HCT116 (cell line): Measurements from ENCODE around the gene MAS1. TPM values are rescaled to one million over a fixed set of nuclear protein-coding genes. Genes with fewer than 3 reads are reported as not detected.

Experiments
- ATAC-seq: fragments of 200-7000 bp; cut with Tn5 transposase; 2 replicates; pipeline ENCODE4 v1.9.1; 2020; ENCODE audit warnings: mild to moderate bottlenecking, moderate library complexity
- BruUV-seq: library from RNA; stranded (reverse); fragments of 400-500 nt; replicated peaks from 2 replicates; lab custom pipeline; 2021; lab: Mats Ljungman, UMichigan
- CTCF ChIA-PET: fragments of 300-600 bp; sonication (Branson Sonifier 250); formaldehyde crosslinking; loops from one replicate; lab custom pipeline; 2021; ENCODE audit warnings: antibody characterized with exemption; lab: Charles Lee
- POLR2A ChIA-PET: fragments of 300-600, 350-600 bp; sonication (Branson Sonifier 250); formaldehyde crosslinking; loops from one replicate; lab custom pipeline; 2021; ENCODE audit warnings: antibody characterized with exemption; lab: Charles Lee
- RAD21 ChIA-PET, 2 experiments: fragments of 300-600 bp; sonication (Branson Sonifier 250); formaldehyde crosslinking; loops; one replicate each; lab custom pipeline; 2023; ENCODE audit warnings: low total read pairs in 2 of 2; ENCODE audit not compliant: uncharacterized antibody in 2 of 2, unreplicated experiment in 2 of 2, low non-redundant PET in 1 of 2; lab: Charles Lee
- DNase-seq: peaks from one replicate; pipeline ENCODE4 v3.0.0-alpha.2; 2010; ENCODE audit warnings: low read depth, low spot score
- H2AFZ ChIP-seq: fragments of 200-600 bp; shearing (Covaris generic), sonication (generic); 2 replicates; pipeline ENCODE4 v1.6.1; 2017; ENCODE audit warnings: low read depth, mixed run types, mixed read lengths, antibody characterized with exemption, low read length; ENCODE audit not compliant: poor library complexity, severe bottlenecking
- H3K27ac ChIP-seq: 2 replicates; pipeline ENCODE4 v1.5.1; 2012; ENCODE audit warnings: low read depth, low read length
- H3K27me3 ChIP-seq: fragments of 200-600 bp; sonication (generic); 2 replicates; pipeline ENCODE4 v1.6.1; 2016; ENCODE audit warnings: mixed run types, low read length, mixed read lengths; ENCODE audit not compliant: insufficient read depth
- H3K36me3 ChIP-seq, 2 experiments: fragments of 200-500 bp in 1 of 2; fragments of 200-600 bp in 1 of 2; sonication (Bioruptor generic) in 1 of 2; sonication (generic) in 1 of 2; 2 replicates each; pipeline versions ENCODE4 v1.5.1 to v1.6.1; 2014 to 2016; ENCODE audit warnings: low read length in 2 of 2, inconsistent platforms in 1 of 2, mixed read lengths in 1 of 2, mixed run types in 1 of 2; ENCODE audit not compliant: insufficient read depth in 2 of 2, control insufficient read depth in 1 of 2
- H3K4me1 ChIP-seq, 2 experiments: fragments of 200-600 bp in 1 of 2; sonication (generic) in 1 of 2; 2 replicates each; pipeline versions ENCODE4 v1.5.1 to v1.6.1; 2012 to 2017; ENCODE audit warnings: low read length in 2 of 2, inconsistent platforms in 1 of 2, mild to moderate bottlenecking in 1 of 2, mixed read lengths in 1 of 2, mixed run types in 1 of 2, moderate library complexity in 1 of 2; ENCODE audit not compliant: insufficient read depth in 2 of 2, control insufficient read depth in 1 of 2
- H3K4me2 ChIP-seq: fragments of 200-600 bp; sonication (generic); 2 replicates; pipeline ENCODE4 v1.6.1; 2017; ENCODE audit warnings: mixed run types, low read length, mixed read lengths
- H3K4me3 ChIP-seq, 2 experiments: fragments of 200-600 bp in 1 of 2; sonication (generic) in 1 of 2; replicated peaks in 1 of 2; 2 replicates each; pipeline ENCODE4 v1.5.1; 2011 to 2016; ENCODE audit warnings: low read length in 2 of 2, control low read depth in 1 of 2, low read depth in 1 of 2, mild to moderate bottlenecking in 1 of 2, mixed read lengths in 1 of 2, mixed run types in 1 of 2
- H3K79me2 ChIP-seq: fragments of 200-600 bp; sonication (generic); 2 replicates; pipeline ENCODE4 v1.6.1; 2017; ENCODE audit warnings: mild to moderate bottlenecking, mixed run types, low read length, moderate library complexity, mixed read lengths; ENCODE audit not compliant: insufficient read depth
- H3K9ac ChIP-seq: fragments of 200-600 bp; sonication (generic); 2 replicates; pipeline ENCODE4 v1.6.1; 2016; ENCODE audit warnings: low read length, mixed read lengths
- H3K9me2 ChIP-seq: fragments of 200-600 bp; sonication (generic), shearing (Covaris generic); 2 replicates; pipeline ENCODE4 v1.6.1; 2017; ENCODE audit warnings: mixed run types, mild to moderate bottlenecking, moderate library complexity; ENCODE audit not compliant: insufficient read depth
- H3K9me3 ChIP-seq, 2 experiments: fragments of 200-500 bp in 1 of 2; fragments of 200-600 bp in 1 of 2; sonication (Bioruptor generic) in 1 of 2; sonication (generic) in 1 of 2; 2 replicates each; pipeline ENCODE4 v1.6.1; 2014 to 2017; ENCODE audit warnings: low read length in 2 of 2, mixed read lengths in 2 of 2, inconsistent platforms in 1 of 2, low read depth in 1 of 2, mild to moderate bottlenecking in 1 of 2, mixed run types in 1 of 2, moderate library complexity in 1 of 2; ENCODE audit not compliant: control insufficient read depth in 1 of 2, insufficient read depth in 1 of 2
- H4K20me1 ChIP-seq: fragments of 200-600 bp; sonication (generic), shearing (Covaris generic); 2 replicates; pipeline ENCODE4 v1.6.1; 2017; ENCODE audit warnings: mixed run types, mild to moderate bottlenecking, moderate library complexity; ENCODE audit not compliant: insufficient read depth
- CBX3 ChIP-seq: IDR thresholded peaks from 2 replicates; pipeline ENCODE4 v1.6.1; 2012; ENCODE audit warnings: low read depth
- CEBPB ChIP-seq: IDR thresholded peaks from 2 replicates; pipeline ENCODE4 v1.6.1; 2012; ENCODE audit warnings: low read depth
- EGR1 ChIP-seq: IDR thresholded peaks from 2 replicates; pipeline ENCODE4 v1.6.1; 2012; ENCODE audit warnings: low read depth
- EZH2 ChIP-seq: fragments of 200-600 bp; sonication (generic); IDR thresholded peaks from 2 replicates; pipeline ENCODE4 v1.6.1; 2017; ENCODE audit warnings: antibody characterized with exemption, mixed run types
- FOSL1 ChIP-seq: IDR thresholded peaks from 2 replicates; pipeline ENCODE4 v1.6.1; 2012; ENCODE audit warnings: low read depth
- JUND ChIP-seq: IDR thresholded peaks from 2 replicates; pipeline ENCODE4 v1.6.1; 2012
- POLR2A ChIP-seq: IDR thresholded peaks from 2 replicates; pipeline ENCODE4 v1.7.0; 2011; ENCODE audit warnings: borderline replicate concordance; ENCODE audit not compliant: insufficient read depth, insufficient read length; ENCODE audit errors: extremely low read depth
- POLR2AphosphoS5 ChIP-seq: IDR thresholded peaks from 2 replicates; pipeline ENCODE4 v1.6.1; 2011; ENCODE audit warnings: mild to moderate bottlenecking, low read depth, low read length, moderate library complexity
- RAD21 ChIP-seq: IDR thresholded peaks from 2 replicates; pipeline ENCODE4 v1.6.1; 2012; ENCODE audit warnings: low read depth, mild to moderate bottlenecking
- SIN3A ChIP-seq: IDR thresholded peaks from 2 replicates; pipeline ENCODE4 v1.6.1; 2012; ENCODE audit warnings: low read depth
- SP1 ChIP-seq: IDR thresholded peaks from 2 replicates; pipeline ENCODE4 v1.6.1; 2012; ENCODE audit warnings: low read depth
- SRF ChIP-seq: IDR thresholded peaks from 2 replicates; pipeline ENCODE4 v1.6.1; 2012; ENCODE audit warnings: low read depth
- intact Hi-C: fragments of 100-400 bp; cut with micrococcal nuclease; formaldehyde crosslinking; loops from 2 replicates; pipeline ENCODE4 v1.10.0; 2022
- total RNA-seq: library from RNA; stranded (reverse); gene quantifications from one replicate; pipeline ENCODE4 v1.2.1, GENCODE V29; 2021; ENCODE audit not compliant: unreplicated experiment
- TF ChIP-seq, protein P1 (sequence below), 3 experiments: fragments of 200-600 bp in 1 of 3; sonication (generic) in 1 of 3; IDR thresholded peaks in 2 of 3; conservative IDR thresholded peaks in 1 of 3; 2 replicates each; pipeline ENCODE4 v1.5.1; 2012 to 2017; ENCODE audit warnings: low read depth in 2 of 3, low read length in 2 of 3, antibody characterized with exemption in 1 of 3, borderline replicate concordance in 1 of 3, control low read depth in 1 of 3, mild to moderate bottlenecking in 1 of 3, mixed read lengths in 1 of 3, mixed run types in 1 of 3, moderate library complexity in 1 of 3; ENCODE audit not compliant: insufficient read depth in 1 of 3
- TF ChIP-seq, protein P2 (sequence below): IDR thresholded peaks from 2 replicates; pipeline ENCODE4 v1.6.1; 2012; ENCODE audit warnings: low read depth
- TF ChIP-seq, protein P3 (sequence below): IDR thresholded peaks from 2 replicates; pipeline ENCODE4 v1.6.1; 2011; ENCODE audit warnings: mild to moderate bottlenecking, low read length, moderate library complexity; ENCODE audit not compliant: insufficient replicate concordance; ENCODE audit errors: extremely low read depth

The MAS1 gene
- total RNA-seq, 1 experiment from 2014 or later: not detected

DNA sequence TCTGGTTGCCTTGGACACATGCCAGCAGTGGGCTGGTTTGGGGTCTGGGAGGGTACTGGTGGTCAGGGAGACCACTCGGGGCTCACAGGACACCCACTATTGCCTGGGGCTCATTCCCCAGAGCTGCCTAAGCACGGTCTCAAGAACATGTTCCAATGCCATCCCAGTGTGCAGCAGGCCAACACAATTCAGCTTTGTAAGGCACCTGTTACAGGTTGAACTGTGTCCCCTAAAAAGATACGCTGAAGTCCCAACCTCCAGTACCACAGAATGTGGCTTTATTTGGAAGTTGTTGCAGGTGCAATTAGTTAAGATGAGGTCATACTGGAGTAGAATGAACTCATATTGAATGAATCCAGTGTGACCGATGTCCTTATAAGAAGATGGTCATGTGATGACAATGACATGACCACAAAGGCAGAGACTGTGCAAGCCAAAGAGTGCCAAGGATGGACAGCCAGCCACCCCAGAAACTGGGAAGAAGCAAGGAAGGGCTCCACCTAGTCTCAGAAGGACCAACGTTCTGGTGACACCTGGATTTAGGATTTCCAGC, 13.5 kb upstream of the MAS1 start:
- Histone ChIP-seq H2AFZ (no peak overlapping the region), H3K27me3 (peaks cover 7% of the 10 kb centered on the region), H3K9me2 (no peaks in the 10 kb centered on the region), H3K4me2 (no peak overlapping the region), H3K4me1 (no peaks in the 10 kb centered on the region), H3K4me3 (no peak overlapping the region), H3K9me3 (no peaks in the 10 kb centered on the region), H3K27ac (no peak overlapping the region), H4K20me1 (no peaks in the 10 kb centered on the region), H3K9ac (no peak overlapping the region), H3K79me2 (no peaks in the 10 kb centered on the region), H3K36me3 (no peaks in the 10 kb centered on the region)
- ATAC-seq (no peak), DNase-seq (no peak)
- ChIA-PET CTCF (no interaction called here), POLR2A (no interaction called here), RAD21 (no interaction called here)
- TF ChIP-seq FOSL1 (no peak), CEBPB (no peak), RAD21 (no peak), POLR2A (no peak), SRF (no peak), JUND (no peak)
- intact Hi-C loops: no loop called here
- BruUV-seq: no TSS peak

DNA sequence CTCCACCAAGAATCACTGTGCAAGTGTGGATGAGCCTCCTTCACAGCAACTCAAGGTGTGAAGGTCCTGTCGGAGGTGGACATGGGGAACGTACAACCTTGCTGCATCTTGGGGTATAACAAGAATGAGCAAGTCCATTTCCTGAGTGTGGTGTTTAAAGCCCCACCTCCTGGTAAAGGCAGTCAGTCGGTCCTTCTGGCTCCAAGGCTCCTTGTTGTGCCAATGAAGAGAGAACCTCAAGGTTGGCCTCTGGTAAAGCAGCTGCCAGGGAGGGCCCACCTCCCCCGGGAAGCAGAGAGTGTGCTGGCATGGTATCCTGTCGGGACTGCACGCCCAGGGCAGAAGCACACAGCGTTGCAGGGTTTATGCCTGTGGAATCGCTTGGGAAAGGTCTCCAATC, 12.4 kb upstream of the MAS1 start:
- BruUV-seq: no TSS peak
- POLR2A ChIA-PET: no interaction called here
- ATAC-seq: no peak
- TF ChIP-seq, protein P1, sequence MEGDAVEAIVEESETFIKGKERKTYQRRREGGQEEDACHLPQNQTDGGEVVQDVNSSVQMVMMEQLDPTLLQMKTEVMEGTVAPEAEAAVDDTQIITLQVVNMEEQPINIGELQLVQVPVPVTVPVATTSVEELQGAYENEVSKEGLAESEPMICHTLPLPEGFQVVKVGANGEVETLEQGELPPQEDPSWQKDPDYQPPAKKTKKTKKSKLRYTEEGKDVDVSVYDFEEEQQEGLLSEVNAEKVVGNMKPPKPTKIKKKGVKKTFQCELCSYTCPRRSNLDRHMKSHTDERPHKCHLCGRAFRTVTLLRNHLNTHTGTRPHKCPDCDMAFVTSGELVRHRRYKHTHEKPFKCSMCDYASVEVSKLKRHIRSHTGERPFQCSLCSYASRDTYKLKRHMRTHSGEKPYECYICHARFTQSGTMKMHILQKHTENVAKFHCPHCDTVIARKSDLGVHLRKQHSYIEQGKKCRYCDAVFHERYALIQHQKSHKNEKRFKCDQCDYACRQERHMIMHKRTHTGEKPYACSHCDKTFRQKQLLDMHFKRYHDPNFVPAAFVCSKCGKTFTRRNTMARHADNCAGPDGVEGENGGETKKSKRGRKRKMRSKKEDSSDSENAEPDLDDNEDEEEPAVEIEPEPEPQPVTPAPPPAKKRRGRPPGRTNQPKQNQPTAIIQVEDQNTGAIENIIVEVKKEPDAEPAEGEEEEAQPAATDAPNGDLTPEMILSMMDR (IDR thresholded peaks at IDR 0.05 in 2 of 3, conservative IDR thresholded peaks at IDR 0.05 in 1 of 3; ENCODE audit: borderline replicate concordance in 1 of 3, insufficient read depth in 1 of 3, low read depth in 2 of 3, low read length in 2 of 3): no peak
- TF ChIP-seq, protein P2, sequence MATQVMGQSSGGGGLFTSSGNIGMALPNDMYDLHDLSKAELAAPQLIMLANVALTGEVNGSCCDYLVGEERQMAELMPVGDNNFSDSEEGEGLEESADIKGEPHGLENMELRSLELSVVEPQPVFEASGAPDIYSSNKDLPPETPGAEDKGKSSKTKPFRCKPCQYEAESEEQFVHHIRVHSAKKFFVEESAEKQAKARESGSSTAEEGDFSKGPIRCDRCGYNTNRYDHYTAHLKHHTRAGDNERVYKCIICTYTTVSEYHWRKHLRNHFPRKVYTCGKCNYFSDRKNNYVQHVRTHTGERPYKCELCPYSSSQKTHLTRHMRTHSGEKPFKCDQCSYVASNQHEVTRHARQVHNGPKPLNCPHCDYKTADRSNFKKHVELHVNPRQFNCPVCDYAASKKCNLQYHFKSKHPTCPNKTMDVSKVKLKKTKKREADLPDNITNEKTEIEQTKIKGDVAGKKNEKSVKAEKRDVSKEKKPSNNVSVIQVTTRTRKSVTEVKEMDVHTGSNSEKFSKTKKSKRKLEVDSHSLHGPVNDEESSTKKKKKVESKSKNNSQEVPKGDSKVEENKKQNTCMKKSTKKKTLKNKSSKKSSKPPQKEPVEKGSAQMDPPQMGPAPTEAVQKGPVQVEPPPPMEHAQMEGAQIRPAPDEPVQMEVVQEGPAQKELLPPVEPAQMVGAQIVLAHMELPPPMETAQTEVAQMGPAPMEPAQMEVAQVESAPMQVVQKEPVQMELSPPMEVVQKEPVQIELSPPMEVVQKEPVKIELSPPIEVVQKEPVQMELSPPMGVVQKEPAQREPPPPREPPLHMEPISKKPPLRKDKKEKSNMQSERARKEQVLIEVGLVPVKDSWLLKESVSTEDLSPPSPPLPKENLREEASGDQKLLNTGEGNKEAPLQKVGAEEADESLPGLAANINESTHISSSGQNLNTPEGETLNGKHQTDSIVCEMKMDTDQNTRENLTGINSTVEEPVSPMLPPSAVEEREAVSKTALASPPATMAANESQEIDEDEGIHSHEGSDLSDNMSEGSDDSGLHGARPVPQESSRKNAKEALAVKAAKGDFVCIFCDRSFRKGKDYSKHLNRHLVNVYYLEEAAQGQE: no peak
- no peak for TF ChIP-seq FOSL1
- no peak for TF ChIP-seq CBX3
- no peak for TF ChIP-seq SIN3A
- no peak for TF ChIP-seq SP1
- TF ChIP-seq, protein P3, sequence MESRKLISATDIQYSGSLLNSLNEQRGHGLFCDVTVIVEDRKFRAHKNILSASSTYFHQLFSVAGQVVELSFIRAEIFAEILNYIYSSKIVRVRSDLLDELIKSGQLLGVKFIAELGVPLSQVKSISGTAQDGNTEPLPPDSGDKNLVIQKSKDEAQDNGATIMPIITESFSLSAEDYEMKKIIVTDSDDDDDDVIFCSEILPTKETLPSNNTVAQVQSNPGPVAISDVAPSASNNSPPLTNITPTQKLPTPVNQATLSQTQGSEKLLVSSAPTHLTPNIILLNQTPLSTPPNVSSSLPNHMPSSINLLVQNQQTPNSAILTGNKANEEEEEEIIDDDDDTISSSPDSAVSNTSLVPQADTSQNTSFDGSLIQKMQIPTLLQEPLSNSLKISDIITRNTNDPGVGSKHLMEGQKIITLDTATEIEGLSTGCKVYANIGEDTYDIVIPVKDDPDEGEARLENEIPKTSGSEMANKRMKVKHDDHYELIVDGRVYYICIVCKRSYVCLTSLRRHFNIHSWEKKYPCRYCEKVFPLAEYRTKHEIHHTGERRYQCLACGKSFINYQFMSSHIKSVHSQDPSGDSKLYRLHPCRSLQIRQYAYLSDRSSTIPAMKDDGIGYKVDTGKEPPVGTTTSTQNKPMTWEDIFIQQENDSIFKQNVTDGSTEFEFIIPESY: no peak
- no peak for TF ChIP-seq POLR2AphosphoS5
- no peak for TF ChIP-seq RAD21
- no peak for TF ChIP-seq EGR1
- TF ChIP-seq EZH2: no peak

More for the DNA sequence above, 12.4 kb upstream of the MAS1 start:
- H3K9ac ChIP-seq: no peak overlapping the region
- RAD21 ChIA-PET: no interaction called here
- H3K9me3 ChIP-seq: no peaks in the 10 kb centered on the region
- CTCF ChIA-PET: no interaction called here
- H3K79me2 ChIP-seq: no peaks in the 10 kb centered on the region
- no peaks in the 10 kb centered on the region for H3K4me1 ChIP-seq
- no peak overlapping the region for H3K27ac ChIP-seq
- peaks cover 14% of the 10 kb centered on the region for H3K27me3 ChIP-seq
- H3K4me3 ChIP-seq: no peak overlapping the region
- H3K36me3 ChIP-seq: no peaks in the 10 kb centered on the region
- H3K9me2 ChIP-seq: no peaks in the 10 kb centered on the region
- no peak overlapping the region for H3K4me2 ChIP-seq
- DNase-seq: no peak
- no peaks in the 10 kb centered on the region for H4K20me1 ChIP-seq
- no peak overlapping the region for H2AFZ ChIP-seq
- intact Hi-C loops: no loop called here
